ENCODE results near the gene USP36. TPM values are rescaled to one million over a fixed set of nuclear protein-coding genes. Genes with fewer than 3 reads are reported as not detected.

Gene USP36
- total RNA-seq, 2 experiments from 2014 or later, result 489 to 494 TPM

GRCh38 chr17:78764871-78765270, 75.7 kb downstream of the USP36 start:
- no peaks in the 10 kb centered on the region for H3K9me3 ChIP-seq (ENCODE audit: control insufficient read depth in 1 of 2, insufficient read depth in 1 of 2, low read length in 2 of 2)
- Mint-ChIP-seq H3K4me3 (peak overlapping the region; percentile 66), H3K4me1 (ENCODE audit: low read depth) (peaks cover 37% of the 10 kb centered on the region), H3K27ac (peak overlapping the region; percentile 69), H3K9me3 (no peaks in the 10 kb centered on the region), H3K36me3 (ENCODE audit: low read depth) (peaks cover 20% of the 10 kb centered on the region), H3K27me3 (no peaks in the 10 kb centered on the region)
- no peak for TF ChIP-seq CTCF (IDR thresholded peaks at IDR 0.05)
- ChIA-PET CTCF (interaction anchor here (0.8 kb wide), 1 partner anchor 11 kb away, joined by 4 read pairs; no protein-coding TSS in a partner anchor), POLR2A (interaction anchor here (1.4 to 11.1 kb wide), 3 partner anchors 11 to 16 kb away, joined by 6 to 92 read pairs (median 13); no protein-coding TSS in a partner anchor)
- H3K27ac ChIP-seq (ENCODE audit: low read depth in 1 of 2, low read length in 2 of 2), result no peak overlapping the region
- H3K27me3 ChIP-seq (ENCODE audit: control insufficient read depth in 1 of 2, insufficient read depth in 2 of 2, low read length in 2 of 2), result no peaks in the 10 kb centered on the region
- ATAC-seq (ENCODE audit: poor library complexity) (no peak), DNase-seq (no peak)
- peaks cover 93% of the 10 kb centered on the region for H3K4me1 ChIP-seq (ENCODE audit: insufficient read depth, low read length)
- intact Hi-C loops (cut with DNase I, micrococcal nuclease), result no loop called here
- no peak overlapping the region for H3K4me3 ChIP-seq (ENCODE audit: low read length)
- peaks cover 29% of the 10 kb centered on the region for H3K36me3 ChIP-seq (ENCODE audit: insufficient read depth, low read length)

- H3K27ac Mint-ChIP-seq, result peak overlapping the region; percentile 69
- no peaks in the 10 kb centered on the region for H3K27me3 ChIP-seq (ENCODE audit: control insufficient read depth in 1 of 2, insufficient read depth in 2 of 2, low read length in 2 of 2)
- H3K4me1 ChIP-seq (ENCODE audit: insufficient read depth, low read length), result peaks cover 92% of the 10 kb centered on the region
- H3K4me1 Mint-ChIP-seq (ENCODE audit: low read depth), result peaks cover 50% of the 10 kb centered on the region
- H3K4me3 Mint-ChIP-seq, result peak overlapping the region; percentile 65
- no peak for TF ChIP-seq CTCF (IDR thresholded peaks at IDR 0.05)
- H3K27ac ChIP-seq (ENCODE audit: low read depth in 1 of 2, low read length in 2 of 2), result no peak overlapping the region
- H3K36me3 Mint-ChIP-seq (ENCODE audit: low read depth), result peaks cover 32% of the 10 kb centered on the region
- DNase-seq, result no peak
- H3K36me3 ChIP-seq (ENCODE audit: insufficient read depth, low read length), result peaks cover 20% of the 10 kb centered on the region
- ChIA-PET POLR2A (interaction anchor here (1.4 to 11.1 kb wide), 3 partner anchors 7 to 17 kb away, joined by 5 to 106 read pairs (median 92); no protein-coding TSS in a partner anchor), CTCF (interaction anchor here (0.9 to 1.0 kb wide), 2 partner anchors 17 to 29 kb away, joined by 3 to 4 read pairs; no protein-coding TSS in a partner anchor)
- intact Hi-C loops (cut with DNase I, micrococcal nuclease), result no loop called here
- H3K9me3 ChIP-seq (ENCODE audit: control insufficient read depth in 1 of 2, insufficient read depth in 1 of 2, low read length in 2 of 2), result no peaks in the 10 kb centered on the region
- no peaks in the 10 kb centered on the region for H3K9me3 Mint-ChIP-seq
- no peaks in the 10 kb centered on the region for H3K27me3 Mint-ChIP-seq
- no peak for ATAC-seq (ENCODE audit: poor library complexity)
- no peak overlapping the region for H3K4me3 ChIP-seq (ENCODE audit: low read length)
These were observed 77.1 kb downstream of the USP36 start for GRCh38 chr17:78763561-78763960.

GRCh38 chr17:78761789-78762406, 78.7 kb downstream of the USP36 start:
- H3K4me3 Mint-ChIP-seq, result peak overlapping the region; percentile 75
- intact Hi-C loops (cut with DNase I, micrococcal nuclease), result loop anchor here in 1 of 2 experiments (2.0 kb wide), 1 partner anchor 17 kb away; no protein-coding TSS in a partner anchor
- POLR2A ChIA-PET, result interaction anchor here (0.7 to 11.1 kb wide), 5 partner anchors 9 to 1839 kb away, joined by 3 to 106 read pairs (median 7); no protein-coding TSS in a partner anchor
- Histone ChIP-seq H3K27me3 (ENCODE audit: control insufficient read depth in 1 of 2, insufficient read depth in 2 of 2, low read length in 2 of 2) (no peaks in the 10 kb centered on the region), H3K36me3 (ENCODE audit: insufficient read depth, low read length) (peaks cover 17% of the 10 kb centered on the region), H3K9me3 (ENCODE audit: control insufficient read depth in 1 of 2, insufficient read depth in 1 of 2, low read length in 2 of 2) (no peaks in the 10 kb centered on the region), H3K4me3 (ENCODE audit: low read length) (no peak overlapping the region), H3K4me1 (ENCODE audit: insufficient read depth, low read length) (peaks cover 93% of the 10 kb centered on the region), H3K27ac (ENCODE audit: low read depth in 1 of 2, low read length in 2 of 2) (peak overlapping the region in 1 of 2 donors; percentile 48)
- H3K27ac Mint-ChIP-seq, result peak overlapping the region; percentile 69
- no peak for ATAC-seq (ENCODE audit: poor library complexity)
- H3K36me3 Mint-ChIP-seq (ENCODE audit: low read depth), result peaks cover 34% of the 10 kb centered on the region
- no peaks in the 10 kb centered on the region for H3K27me3 Mint-ChIP-seq
- no peaks in the 10 kb centered on the region for H3K9me3 Mint-ChIP-seq
- peaks cover 66% of the 10 kb centered on the region for H3K4me1 Mint-ChIP-seq (ENCODE audit: low read depth)
- no peak for DNase-seq
- no peak for TF ChIP-seq CTCF (IDR thresholded peaks at IDR 0.05)
- CTCF ChIA-PET, result no interaction called here

All from CD4-positive, alpha-beta T cell (primary cell).